Panc1 (cell line): ENCODE measurements around the gene CDSN.

ENCODE experiments used
- SIN3A ChIP-seq: IDR thresholded peaks from 2 replicates; pipeline ENCODE4 v1.6.1; 2012; ENCODE audit warnings: low read depth, mild to moderate bottlenecking, low read length, moderate library complexity, borderline replicate concordance; ENCODE audit not compliant: insufficient read depth
- TCF7L2 ChIP-seq: IDR thresholded peaks from 2 replicates; pipeline ENCODE4 v1.6.1; 2011; ENCODE audit warnings: mild to moderate bottlenecking, low read depth, low read length, inconsistent platforms
- TF ChIP-seq, protein P1 (sequence below): fragments of 450-650 bp; IDR thresholded peaks from 2 replicates; pipeline ENCODE4 v1.5.1; 2017; ENCODE audit warnings: mild to moderate bottlenecking

- TF ChIP-seq TCF7L2 (no peak), SIN3A (no peak)
- TF ChIP-seq, protein P1, sequence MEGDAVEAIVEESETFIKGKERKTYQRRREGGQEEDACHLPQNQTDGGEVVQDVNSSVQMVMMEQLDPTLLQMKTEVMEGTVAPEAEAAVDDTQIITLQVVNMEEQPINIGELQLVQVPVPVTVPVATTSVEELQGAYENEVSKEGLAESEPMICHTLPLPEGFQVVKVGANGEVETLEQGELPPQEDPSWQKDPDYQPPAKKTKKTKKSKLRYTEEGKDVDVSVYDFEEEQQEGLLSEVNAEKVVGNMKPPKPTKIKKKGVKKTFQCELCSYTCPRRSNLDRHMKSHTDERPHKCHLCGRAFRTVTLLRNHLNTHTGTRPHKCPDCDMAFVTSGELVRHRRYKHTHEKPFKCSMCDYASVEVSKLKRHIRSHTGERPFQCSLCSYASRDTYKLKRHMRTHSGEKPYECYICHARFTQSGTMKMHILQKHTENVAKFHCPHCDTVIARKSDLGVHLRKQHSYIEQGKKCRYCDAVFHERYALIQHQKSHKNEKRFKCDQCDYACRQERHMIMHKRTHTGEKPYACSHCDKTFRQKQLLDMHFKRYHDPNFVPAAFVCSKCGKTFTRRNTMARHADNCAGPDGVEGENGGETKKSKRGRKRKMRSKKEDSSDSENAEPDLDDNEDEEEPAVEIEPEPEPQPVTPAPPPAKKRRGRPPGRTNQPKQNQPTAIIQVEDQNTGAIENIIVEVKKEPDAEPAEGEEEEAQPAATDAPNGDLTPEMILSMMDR: no peak
Observed at GRCh38 chr6:31165986-31166385, 45.7 kb upstream of the CDSN start.
